ENCODE results near the gene ATP5PO. TPM values are rescaled to one million over a fixed set of nuclear protein-coding genes. Genes with fewer than 3 reads are reported as not detected.
A peak's percentile ranks its signal among the peaks of the same experiment; 100 is the strongest.

ATP5PO gene
- total RNA-seq, 1 experiment from 2014 or later, result 264 TPM

DNA sequence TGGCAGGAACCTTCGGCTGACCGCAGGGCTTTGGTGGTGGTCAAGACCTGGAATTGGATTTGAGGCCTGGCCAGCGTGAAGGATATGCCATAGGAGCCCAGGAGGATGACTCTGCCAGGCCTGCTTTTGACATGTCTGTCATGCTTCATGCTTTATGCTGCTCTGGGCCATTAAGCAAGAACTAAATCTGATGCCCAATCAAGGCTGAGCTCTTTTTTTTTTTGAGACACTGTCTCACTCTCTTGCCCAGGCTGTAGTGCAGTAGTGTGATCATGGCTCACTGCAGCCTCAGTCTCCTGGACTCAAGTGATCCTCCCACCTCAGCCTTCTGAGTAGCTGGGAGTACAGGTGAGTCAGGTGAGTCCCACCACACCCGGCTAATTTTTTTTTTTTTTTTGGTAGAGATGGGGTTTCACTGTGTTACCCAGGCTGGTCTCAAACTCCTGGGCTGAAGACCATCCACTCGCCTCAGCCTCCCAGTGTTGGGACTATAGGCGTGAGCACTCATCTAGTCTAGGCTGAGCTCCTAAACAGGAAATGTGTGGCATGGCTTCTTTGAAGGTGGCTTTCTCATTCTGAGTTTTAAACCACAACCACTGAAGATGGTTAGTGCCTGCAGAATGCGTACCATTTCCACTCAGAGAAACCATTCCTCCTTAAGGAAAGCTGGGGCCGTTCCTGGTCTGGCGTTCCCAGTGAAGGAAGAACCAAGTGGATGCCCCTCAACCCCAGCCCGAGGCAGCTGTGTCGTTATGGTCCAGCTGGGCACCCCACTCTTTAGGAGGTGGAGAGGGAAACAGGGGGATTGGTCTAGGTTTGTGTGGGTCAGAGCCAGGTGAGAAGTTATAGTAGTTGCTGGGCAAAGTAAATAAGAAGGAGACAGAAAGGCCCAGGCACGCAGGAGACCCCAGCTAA is 34.2 kb upstream of the ATP5PO start (continued):
- TF ChIP-seq NR2C2 (CRISPR knock-in tag; IDR thresholded peaks at IDR 0.05), result no peak
- no peak for TF ChIP-seq ERG (CRISPR knock-in tag; IDR thresholded peaks at IDR 0.05)
- TF ChIP-seq, protein P1, sequence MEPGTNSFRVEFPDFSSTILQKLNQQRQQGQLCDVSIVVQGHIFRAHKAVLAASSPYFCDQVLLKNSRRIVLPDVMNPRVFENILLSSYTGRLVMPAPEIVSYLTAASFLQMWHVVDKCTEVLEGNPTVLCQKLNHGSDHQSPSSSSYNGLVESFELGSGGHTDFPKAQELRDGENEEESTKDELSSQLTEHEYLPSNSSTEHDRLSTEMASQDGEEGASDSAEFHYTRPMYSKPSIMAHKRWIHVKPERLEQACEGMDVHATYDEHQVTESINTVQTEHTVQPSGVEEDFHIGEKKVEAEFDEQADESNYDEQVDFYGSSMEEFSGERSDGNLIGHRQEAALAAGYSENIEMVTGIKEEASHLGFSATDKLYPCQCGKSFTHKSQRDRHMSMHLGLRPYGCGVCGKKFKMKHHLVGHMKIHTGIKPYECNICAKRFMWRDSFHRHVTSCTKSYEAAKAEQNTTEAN (CRISPR knock-in tag; IDR thresholded peaks at IDR 0.05), result no peak
- no peak for TF ChIP-seq GTF2I (CRISPR knock-in tag; conservative IDR thresholded peaks at IDR 0.05)
- no peak for TF ChIP-seq ZNF263 (CRISPR knock-in tag; IDR thresholded peaks at IDR 0.05; ENCODE audit: low read depth)
- no peak for TF ChIP-seq CREM (CRISPR knock-in tag; IDR thresholded peaks at IDR 0.05)
- TF ChIP-seq NFATC4 (CRISPR knock-in tag; IDR thresholded peaks at IDR 0.05), result no peak
- no peak for TF ChIP-seq CBFB (CRISPR knock-in tag; IDR thresholded peaks at IDR 0.05; ENCODE audit: low read depth)

GRCh38 chr21:33948951-33949444 is 33.4 kb upstream of the ATP5PO start:
- Mint-ChIP-seq H3K9me3 (peaks cover 12% of the 10 kb centered on the region), H3K4me3 (no peak overlapping the region), H3K36me3 (peaks cover 12% of the 10 kb centered on the region), H3K4me1 (peaks cover 36% of the 10 kb centered on the region), H3K27ac (peak overlapping the region; percentile 64), H3K27me3 (ENCODE audit: low read depth) (no peaks in the 10 kb centered on the region)
- ATAC-seq, result no peak
- no peak for DNase-seq (ENCODE audit: low spot score)
- TF ChIP-seq ATF6 (CRISPR knock-in tag; IDR thresholded peaks at IDR 0.05) (no peak), ZNF671 (CRISPR knock-in tag; IDR thresholded peaks at IDR 0.05) (no peak), ERG (CRISPR knock-in tag; IDR thresholded peaks at IDR 0.05) (no peak), NR1H2 (CRISPR knock-in tag; IDR thresholded peaks at IDR 0.05) (no peak), MXD4 (CRISPR knock-in tag; IDR thresholded peaks at IDR 0.05; ENCODE audit: borderline replicate concordance) (no peak), CREM (CRISPR knock-in tag; IDR thresholded peaks at IDR 0.05) (no peak), PRRX2 (CRISPR knock-in tag; IDR thresholded peaks at IDR 0.05) (no peak), GTF2I (CRISPR knock-in tag; conservative IDR thresholded peaks at IDR 0.05) (no peak), RELA (CRISPR knock-in tag; IDR thresholded peaks at IDR 0.05; ENCODE audit: borderline replicate concordance) (no peak), ZNF532 (CRISPR knock-in tag; IDR thresholded peaks at IDR 0.05; ENCODE audit: borderline replicate concordance) (no peak), CDX4 (CRISPR knock-in tag; IDR thresholded peaks at IDR 0.05; ENCODE audit: borderline replicate concordance) (no peak), JUN (CRISPR knock-in tag; IDR thresholded peaks at IDR 0.05) (no peak), ETV6 (CRISPR knock-in tag; IDR thresholded peaks at IDR 0.05) (no peak)
- TF ChIP-seq, protein P2, sequence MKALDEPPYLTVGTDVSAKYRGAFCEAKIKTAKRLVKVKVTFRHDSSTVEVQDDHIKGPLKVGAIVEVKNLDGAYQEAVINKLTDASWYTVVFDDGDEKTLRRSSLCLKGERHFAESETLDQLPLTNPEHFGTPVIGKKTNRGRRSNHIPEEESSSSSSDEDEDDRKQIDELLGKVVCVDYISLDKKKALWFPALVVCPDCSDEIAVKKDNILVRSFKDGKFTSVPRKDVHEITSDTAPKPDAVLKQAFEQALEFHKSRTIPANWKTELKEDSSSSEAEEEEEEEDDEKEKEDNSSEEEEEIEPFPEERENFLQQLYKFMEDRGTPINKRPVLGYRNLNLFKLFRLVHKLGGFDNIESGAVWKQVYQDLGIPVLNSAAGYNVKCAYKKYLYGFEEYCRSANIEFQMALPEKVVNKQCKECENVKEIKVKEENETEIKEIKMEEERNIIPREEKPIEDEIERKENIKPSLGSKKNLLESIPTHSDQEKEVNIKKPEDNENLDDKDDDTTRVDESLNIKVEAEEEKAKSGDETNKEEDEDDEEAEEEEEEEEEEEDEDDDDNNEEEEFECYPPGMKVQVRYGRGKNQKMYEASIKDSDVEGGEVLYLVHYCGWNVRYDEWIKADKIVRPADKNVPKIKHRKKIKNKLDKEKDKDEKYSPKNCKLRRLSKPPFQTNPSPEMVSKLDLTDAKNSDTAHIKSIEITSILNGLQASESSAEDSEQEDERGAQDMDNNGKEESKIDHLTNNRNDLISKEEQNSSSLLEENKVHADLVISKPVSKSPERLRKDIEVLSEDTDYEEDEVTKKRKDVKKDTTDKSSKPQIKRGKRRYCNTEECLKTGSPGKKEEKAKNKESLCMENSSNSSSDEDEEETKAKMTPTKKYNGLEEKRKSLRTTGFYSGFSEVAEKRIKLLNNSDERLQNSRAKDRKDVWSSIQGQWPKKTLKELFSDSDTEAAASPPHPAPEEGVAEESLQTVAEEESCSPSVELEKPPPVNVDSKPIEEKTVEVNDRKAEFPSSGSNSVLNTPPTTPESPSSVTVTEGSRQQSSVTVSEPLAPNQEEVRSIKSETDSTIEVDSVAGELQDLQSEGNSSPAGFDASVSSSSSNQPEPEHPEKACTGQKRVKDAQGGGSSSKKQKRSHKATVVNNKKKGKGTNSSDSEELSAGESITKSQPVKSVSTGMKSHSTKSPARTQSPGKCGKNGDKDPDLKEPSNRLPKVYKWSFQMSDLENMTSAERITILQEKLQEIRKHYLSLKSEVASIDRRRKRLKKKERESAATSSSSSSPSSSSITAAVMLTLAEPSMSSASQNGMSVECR (CRISPR knock-in tag; IDR thresholded peaks at IDR 0.05; ENCODE audit: borderline replicate concordance), result no peak
- ChIA-PET CTCF (interaction anchor here (1.6 kb wide), 1 partner anchor 143 kb away, joined by 4 read pairs; no protein-coding TSS in a partner anchor), POLR2A (interaction anchor here (0.7 kb wide), 1 partner anchor 175 kb away, joined by 4 read pairs; no protein-coding TSS in a partner anchor)

Measured in WTC11 (cell line).